ENCODE data around the gene FMNL3. TPM values are rescaled to one million over a fixed set of nuclear protein-coding genes. Genes with fewer than 3 reads are reported as not detected.
"Not testable (repeated sequence)": the region's sequence is repeated elsewhere in the genome, so short reads cannot be mapped to it uniquely, and the experiment has no call there.

FMNL3 gene
- polyA plus RNA-seq, 1 experiment, result 13.3 TPM

DNA sequence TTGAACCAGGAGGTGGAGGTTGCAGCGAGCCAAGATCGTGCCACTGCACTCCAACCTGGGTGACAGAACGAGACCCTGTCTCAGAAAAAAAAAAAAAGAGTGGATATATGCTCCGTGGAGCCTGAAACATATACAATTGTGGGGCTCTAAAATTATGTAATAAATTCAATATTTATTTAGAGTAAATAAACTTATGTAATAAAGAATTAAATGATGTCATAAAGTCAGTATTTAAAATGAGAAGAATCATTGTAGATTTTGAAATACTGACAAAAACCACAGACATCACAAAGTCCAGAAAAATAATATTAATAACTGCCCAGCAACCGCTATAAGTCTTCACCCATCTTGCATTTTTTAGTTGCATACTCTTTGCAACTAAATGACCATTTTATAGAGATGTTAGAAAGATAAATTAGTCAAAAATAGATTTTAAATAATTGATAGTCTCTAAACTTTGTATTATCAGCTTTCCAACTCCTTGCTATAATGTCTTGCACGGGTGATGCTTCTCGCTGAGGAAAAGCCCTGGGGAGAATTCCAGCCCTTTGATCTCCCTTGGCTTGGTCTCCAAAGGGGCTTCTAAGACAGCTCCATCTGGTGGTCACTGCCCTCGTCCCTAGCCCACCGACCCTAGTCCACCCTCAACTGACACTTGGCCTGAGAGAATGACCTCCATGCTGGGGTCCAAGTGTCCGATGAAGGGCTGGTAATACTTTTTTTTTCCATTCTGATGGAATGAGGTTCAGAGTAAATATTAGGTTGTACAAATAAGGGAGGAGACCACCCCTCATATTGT is 26.2 kb upstream of the FMNL3 start:
- peaks cover 2% of the 10 kb centered on the region for H3K27me3 ChIP-seq (ENCODE audit: control insufficient read depth, insufficient read depth, low read length)
- H3K4me3 ChIP-seq (ENCODE audit: low read depth, low read length), result no peak overlapping the region
- POLR2A ChIA-PET, result no interaction called here
- CTCF ChIA-PET, result interaction anchor here (0.6 kb wide), 1 partner anchor 91 kb away, joined by 3 read pairs; no protein-coding TSS in a partner anchor
- TF ChIP-seq, protein P1, sequence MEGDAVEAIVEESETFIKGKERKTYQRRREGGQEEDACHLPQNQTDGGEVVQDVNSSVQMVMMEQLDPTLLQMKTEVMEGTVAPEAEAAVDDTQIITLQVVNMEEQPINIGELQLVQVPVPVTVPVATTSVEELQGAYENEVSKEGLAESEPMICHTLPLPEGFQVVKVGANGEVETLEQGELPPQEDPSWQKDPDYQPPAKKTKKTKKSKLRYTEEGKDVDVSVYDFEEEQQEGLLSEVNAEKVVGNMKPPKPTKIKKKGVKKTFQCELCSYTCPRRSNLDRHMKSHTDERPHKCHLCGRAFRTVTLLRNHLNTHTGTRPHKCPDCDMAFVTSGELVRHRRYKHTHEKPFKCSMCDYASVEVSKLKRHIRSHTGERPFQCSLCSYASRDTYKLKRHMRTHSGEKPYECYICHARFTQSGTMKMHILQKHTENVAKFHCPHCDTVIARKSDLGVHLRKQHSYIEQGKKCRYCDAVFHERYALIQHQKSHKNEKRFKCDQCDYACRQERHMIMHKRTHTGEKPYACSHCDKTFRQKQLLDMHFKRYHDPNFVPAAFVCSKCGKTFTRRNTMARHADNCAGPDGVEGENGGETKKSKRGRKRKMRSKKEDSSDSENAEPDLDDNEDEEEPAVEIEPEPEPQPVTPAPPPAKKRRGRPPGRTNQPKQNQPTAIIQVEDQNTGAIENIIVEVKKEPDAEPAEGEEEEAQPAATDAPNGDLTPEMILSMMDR (IDR thresholded peaks at IDR 0.05; ENCODE audit: insufficient read depth, low read depth, low read length), result no peak
- H3K36me3 ChIP-seq (ENCODE audit: control insufficient read depth, insufficient read depth, low read length), result no peaks in the 10 kb centered on the region
- DNase-seq (ENCODE audit: low read depth), result no peak

DNA sequence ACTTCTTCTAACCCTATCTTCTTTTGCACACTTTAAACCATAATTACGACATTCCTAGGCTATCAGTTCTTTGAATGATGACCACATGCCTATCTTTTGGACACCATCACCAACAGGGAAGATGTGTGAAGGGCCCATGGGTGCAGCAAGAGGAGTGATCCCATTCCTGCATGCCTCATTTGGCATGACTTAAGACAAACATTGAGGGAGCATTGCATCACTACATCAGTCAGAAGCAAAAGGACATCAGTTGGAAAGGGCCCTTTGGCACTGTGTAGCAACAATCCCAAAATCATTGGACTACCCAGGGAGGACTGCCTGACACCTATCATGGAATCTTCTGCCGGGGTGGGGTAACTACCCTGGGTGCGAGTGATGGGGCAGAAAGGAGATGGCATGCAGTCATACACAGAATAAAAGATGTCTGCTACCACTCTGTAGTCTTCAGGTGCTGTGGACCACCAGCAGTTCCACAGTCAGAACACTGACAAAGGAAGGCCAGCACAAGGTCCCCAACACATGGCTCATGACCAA is 23.4 kb upstream of the FMNL3 start:
- Histone ChIP-seq H3K4me3 (ENCODE audit: low read depth, low read length) (no peak overlapping the region), H3K27me3 (ENCODE audit: control insufficient read depth, insufficient read depth, low read length) (peaks cover 2% of the 10 kb centered on the region), H3K36me3 (ENCODE audit: control insufficient read depth, insufficient read depth, low read length) (no peaks in the 10 kb centered on the region)
- DNase-seq (ENCODE audit: low read depth), result no peak
- TF ChIP-seq, protein P1 (IDR thresholded peaks at IDR 0.05; ENCODE audit: insufficient read depth, low read depth, low read length), result no peak
- CTCF ChIA-PET, result no interaction called here
- POLR2A ChIA-PET, result no interaction called here

- no peak for DNase-seq (ENCODE audit: low read depth)
- Histone ChIP-seq H3K4me3 (ENCODE audit: low read depth, low read length) (no peak overlapping the region), H3K36me3 (ENCODE audit: control insufficient read depth, insufficient read depth, low read length) (no peaks in the 10 kb centered on the region), H3K27me3 (ENCODE audit: control insufficient read depth, insufficient read depth, low read length) (peaks cover 3% of the 10 kb centered on the region)
- ChIA-PET CTCF (interaction anchor here (0.7 kb wide), 1 partner anchor 10 kb away, joined by 4 read pairs; no protein-coding TSS in a partner anchor), POLR2A (no interaction called here)
- TF ChIP-seq, protein P1 (IDR thresholded peaks at IDR 0.05; ENCODE audit: insufficient read depth, low read depth, low read length), result no peak
Observed at GRCh38 chr12:49730050-49730449, 22.8 kb upstream of the FMNL3 start.

DNA sequence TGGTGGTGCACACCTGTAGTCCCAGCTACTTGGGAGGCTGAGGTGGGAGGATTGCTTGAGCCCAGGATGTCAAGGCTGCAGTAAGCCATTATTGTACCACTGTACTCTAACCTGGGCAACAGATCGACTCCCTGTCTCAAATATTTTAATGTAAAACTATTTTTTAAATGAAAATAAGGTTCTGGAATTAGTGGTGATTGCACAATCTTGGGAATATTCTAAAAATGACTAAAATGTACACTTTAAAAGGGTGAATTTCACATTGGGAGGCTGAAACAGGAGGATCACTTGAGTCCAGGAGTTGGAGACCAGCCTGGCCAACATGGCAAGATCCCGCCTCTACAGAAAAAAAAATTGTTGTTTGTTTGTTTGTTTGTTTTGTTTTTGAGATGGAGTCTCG is 21.2 kb upstream of the FMNL3 start:
- DNase-seq (ENCODE audit: low read depth), result no peak
- CTCF ChIA-PET, result no interaction called here
- POLR2A ChIA-PET, result no interaction called here
- no peak overlapping the region for H3K4me3 ChIP-seq (ENCODE audit: low read depth, low read length)
- H3K36me3 ChIP-seq (ENCODE audit: control insufficient read depth, insufficient read depth, low read length), result no peaks in the 10 kb centered on the region
- TF ChIP-seq, protein P1 (IDR thresholded peaks at IDR 0.05; ENCODE audit: insufficient read depth, low read depth, low read length), result no peak
- peaks cover 3% of the 10 kb centered on the region for H3K27me3 ChIP-seq (ENCODE audit: control insufficient read depth, insufficient read depth, low read length)

- H3K27me3 ChIP-seq (ENCODE audit: control insufficient read depth, insufficient read depth, low read length); H3K36me3 ChIP-seq (ENCODE audit: control insufficient read depth, insufficient read depth, low read length); DNase-seq (ENCODE audit: low read depth); H3K4me3 ChIP-seq (ENCODE audit: low read depth, low read length); POLR2A ChIA-PET: not testable (repeated sequence)
- CTCF ChIA-PET, result interaction anchor here (1.7 kb wide), 1 partner anchor 77 kb away, joined by 6 read pairs; no protein-coding TSS in a partner anchor
Observed at GRCh38 chr12:49721355-49721754, 14.2 kb upstream of the FMNL3 start.

All from BJ (cell line).